Neural cell (in vitro differentiated cells): ENCODE results near the gene SAPCD1.

Experiments used
- EP300 ChIP-seq: fragments of 450-650 bp; conservative IDR thresholded peaks from 2 replicates; pipeline ENCODE4 v1.6.1; 2014; ENCODE audit warnings: antibody characterized with exemption, mild to moderate bottlenecking, moderate library complexity; ENCODE audit not compliant: poor library complexity, severe bottlenecking
- EZH2 ChIP-seq: fragments of 200-600, 300-800 bp; shearing (Covaris generic), sonication (generic); IDR thresholded peaks from 2 replicates; pipeline ENCODE4 v1.6.1; 2014; ENCODE audit warnings: antibody characterized with exemption, low read length, borderline replicate concordance, mild to moderate bottlenecking; ENCODE audit not compliant: insufficient read depth, poor library complexity, severe bottlenecking
- MXI1 ChIP-seq: fragments of 450-650 bp; conservative IDR thresholded peaks from 2 replicates; pipeline ENCODE4 v1.6.1; 2014; ENCODE audit warnings: antibody characterized with exemption, mild to moderate bottlenecking; ENCODE audit not compliant: poor library complexity, severe bottlenecking
- POLR2AphosphoS5 ChIP-seq: IDR thresholded peaks from 2 replicates; pipeline ENCODE4 v1.6.1; 2012
- TF ChIP-seq, protein P1 (sequence below): fragments of 450-650 bp; IDR thresholded peaks from 2 replicates; pipeline ENCODE4 v1.5.1; 2014; ENCODE audit warnings: antibody characterized with exemption, mild to moderate bottlenecking, moderate library complexity; ENCODE audit not compliant: poor library complexity, severe bottlenecking

DNA sequence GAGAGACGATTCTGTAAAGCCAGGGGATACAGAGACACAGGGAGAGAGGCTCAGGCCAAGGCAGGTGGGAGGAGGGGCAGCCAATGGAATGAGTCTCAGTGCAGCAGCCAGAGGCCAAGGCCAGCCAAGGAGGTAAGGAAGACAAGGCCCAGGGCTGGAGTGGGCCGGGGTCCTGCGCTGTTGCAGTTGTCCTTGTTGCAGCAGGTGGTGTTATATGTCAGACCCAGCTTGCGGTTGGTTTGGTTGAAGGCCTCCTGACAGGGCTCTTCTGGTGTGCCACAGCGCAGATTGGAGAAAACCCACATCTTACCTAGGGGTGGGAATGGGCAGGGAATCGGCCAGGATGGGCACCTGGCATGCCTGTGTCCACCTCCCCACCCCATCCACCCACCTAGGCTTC lies 43.5 kb upstream of the SAPCD1 start:
- no peak for TF ChIP-seq POLR2AphosphoS5
- TF ChIP-seq, protein P1, sequence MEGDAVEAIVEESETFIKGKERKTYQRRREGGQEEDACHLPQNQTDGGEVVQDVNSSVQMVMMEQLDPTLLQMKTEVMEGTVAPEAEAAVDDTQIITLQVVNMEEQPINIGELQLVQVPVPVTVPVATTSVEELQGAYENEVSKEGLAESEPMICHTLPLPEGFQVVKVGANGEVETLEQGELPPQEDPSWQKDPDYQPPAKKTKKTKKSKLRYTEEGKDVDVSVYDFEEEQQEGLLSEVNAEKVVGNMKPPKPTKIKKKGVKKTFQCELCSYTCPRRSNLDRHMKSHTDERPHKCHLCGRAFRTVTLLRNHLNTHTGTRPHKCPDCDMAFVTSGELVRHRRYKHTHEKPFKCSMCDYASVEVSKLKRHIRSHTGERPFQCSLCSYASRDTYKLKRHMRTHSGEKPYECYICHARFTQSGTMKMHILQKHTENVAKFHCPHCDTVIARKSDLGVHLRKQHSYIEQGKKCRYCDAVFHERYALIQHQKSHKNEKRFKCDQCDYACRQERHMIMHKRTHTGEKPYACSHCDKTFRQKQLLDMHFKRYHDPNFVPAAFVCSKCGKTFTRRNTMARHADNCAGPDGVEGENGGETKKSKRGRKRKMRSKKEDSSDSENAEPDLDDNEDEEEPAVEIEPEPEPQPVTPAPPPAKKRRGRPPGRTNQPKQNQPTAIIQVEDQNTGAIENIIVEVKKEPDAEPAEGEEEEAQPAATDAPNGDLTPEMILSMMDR: no peak
- no peak for TF ChIP-seq MXI1
- no peak for TF ChIP-seq EP300
- TF ChIP-seq EZH2: no peak
